Cardiac fibroblast (primary cell): ENCODE measurements around the gene TLE5.

Experiments used
- DNase-seq, 2 donors: peaks; one replicate each; pipeline versions ENCODE4 v3.0.0 to v3.0.0-alpha.2; 2010; ENCODE audit warnings: low read depth in 2 of 2
- H3K4me3 ChIP-seq, 2 donors: replicated peaks in 1 of 2; 1 replicate in 1 of 2; 2 replicates in 1 of 2; pipeline ENCODE4 v1.5.1; 2011; ENCODE audit warnings: low read depth in 2 of 2, low read length in 2 of 2, mild to moderate bottlenecking in 2 of 2, moderate library complexity in 1 of 2
- CTCF ChIP-seq: IDR thresholded peaks from one replicate; pipeline ENCODE4 v1.5.1; 2011; ENCODE audit warnings: low read depth, mild to moderate bottlenecking, low read length, inconsistent platforms

Gene TLE5

DNA sequence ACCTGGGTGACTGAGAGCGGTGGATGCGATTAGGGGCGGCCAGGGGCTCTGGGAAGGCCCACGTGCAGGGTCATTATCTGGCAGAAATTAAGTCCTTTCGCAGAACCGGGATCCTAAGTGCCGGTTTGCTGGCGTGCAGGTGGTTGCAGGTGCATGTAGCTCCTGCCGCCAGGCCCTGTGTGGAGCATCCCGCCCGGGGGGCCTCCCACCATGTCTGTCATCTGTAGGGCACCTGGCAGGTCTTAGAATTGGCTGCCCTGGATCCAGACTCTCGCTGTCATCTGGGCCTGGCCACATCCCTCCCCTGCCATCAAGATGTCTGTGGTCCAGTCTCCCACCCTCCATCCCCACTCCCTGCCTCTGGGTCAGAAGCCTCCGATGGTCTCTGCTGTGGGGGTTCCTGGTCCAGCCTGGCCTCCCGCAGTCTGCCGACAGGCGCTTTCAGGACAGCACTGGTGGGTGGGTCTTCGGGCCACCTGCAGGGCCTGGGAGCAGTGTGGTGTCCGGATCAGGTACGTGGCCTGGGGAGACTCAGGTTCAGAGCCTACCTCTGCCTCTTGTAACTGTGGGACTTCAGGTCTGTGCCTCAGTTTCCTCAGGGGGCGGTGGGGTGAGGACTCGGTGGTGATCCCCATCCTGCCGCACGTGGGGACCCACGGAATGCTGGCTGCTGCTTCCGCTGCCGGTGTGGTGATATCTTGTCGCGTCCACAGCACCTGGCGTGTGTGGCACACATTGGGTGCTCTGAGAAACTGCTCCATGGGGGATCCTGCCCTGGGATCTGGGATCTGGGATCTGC is 37.3 kb upstream of the TLE5 start:
- TF ChIP-seq CTCF = no peak
- H3K4me3 ChIP-seq = no peak overlapping the region
- DNase-seq = no peak

DNA sequence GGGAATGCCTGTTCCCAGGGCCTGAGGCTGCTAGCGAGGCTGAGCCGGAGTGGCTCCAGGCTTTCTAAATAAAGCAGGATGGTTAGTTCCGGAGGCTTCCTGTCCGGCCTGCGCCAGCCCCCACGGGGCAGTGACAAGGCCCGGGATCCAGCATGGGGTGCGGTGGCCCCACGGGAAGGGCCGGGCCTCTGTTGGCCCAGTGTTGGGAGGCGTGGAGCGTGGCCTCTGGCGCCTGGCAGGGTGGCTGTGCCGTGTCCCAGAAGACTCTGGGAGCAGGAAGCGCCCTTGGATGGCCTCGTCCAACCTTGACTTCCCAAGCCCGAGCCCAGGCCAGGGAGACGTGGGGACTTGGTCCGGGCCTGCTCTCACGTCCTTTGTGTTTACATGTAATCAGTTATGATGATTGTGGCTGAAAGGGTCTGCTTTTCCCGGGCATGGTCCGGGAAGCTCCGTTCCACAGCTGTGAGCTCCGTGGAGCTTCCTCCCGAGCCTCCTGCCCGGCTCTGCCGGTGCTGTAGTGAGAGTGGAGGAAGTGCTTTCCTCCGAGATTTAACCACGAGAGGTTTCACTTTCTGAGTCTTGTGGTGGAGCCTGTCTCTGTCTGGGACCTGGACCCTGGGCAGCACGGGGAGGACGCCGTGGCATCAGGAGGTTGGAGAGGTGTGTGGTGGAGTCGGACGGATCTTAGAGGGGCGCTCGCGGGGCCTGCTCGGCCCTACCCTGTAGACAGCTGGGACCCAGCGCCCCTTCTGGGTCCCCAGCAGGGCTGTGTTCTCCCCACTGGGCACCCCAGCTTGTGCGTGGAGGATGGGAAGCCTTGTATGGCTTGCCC is 36.4 kb upstream of the TLE5 start:
- TF ChIP-seq CTCF = no peak

DNA sequence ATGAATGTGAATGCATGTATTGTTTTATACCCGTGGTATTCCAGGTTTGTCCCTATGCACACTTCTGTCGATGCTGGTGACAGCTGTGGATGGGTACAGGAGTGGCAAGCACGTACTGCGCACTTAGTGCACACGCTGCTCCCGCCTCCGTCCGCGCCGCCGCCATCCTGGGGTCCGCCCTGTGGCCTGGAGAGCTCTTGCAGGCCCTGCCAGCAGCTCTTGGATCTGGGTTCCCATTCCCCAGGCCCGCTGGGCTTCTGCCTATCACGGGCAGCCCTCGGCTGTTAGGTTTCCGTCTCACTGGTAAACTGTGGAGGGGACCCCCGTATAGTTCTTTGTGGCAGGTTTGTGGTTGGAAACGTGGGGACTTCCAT is 35.8 kb upstream of the TLE5 start:
- peak; percentile 23 for TF ChIP-seq CTCF
- peak in 1 of 2 donors; percentile 59 for DNase-seq
- H3K4me3 ChIP-seq = peak overlapping the region; percentile 21 to 98

More for the DNA sequence above, 36.4 kb upstream of the TLE5 start:
- peak; percentile 44 to 49 for DNase-seq
- peak overlapping the region; percentile 21 to 98 for H3K4me3 ChIP-seq

DNA sequence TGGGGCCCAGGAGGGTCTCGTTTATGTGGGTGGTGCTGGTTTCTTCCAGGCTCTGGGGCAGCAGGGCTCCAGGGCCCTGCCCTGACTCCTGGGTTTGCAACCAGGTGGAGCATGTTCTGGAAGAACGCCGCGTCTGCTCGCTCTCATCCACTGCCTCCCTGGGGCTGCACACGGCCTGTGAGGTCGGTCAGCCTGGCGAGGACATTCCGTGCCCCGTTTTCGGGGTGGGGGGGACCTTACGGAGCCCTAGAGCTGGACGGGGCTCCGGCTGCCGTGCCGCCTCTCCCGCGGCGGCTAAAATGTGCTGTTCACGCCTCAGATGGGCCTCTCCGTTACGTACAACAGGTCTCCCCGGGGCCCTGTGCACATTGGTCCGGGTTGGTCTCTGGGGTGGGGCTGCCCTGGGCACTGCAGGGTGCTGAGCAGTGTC is 35.2 kb upstream of the TLE5 start:
- no peak for DNase-seq
- TF ChIP-seq CTCF = no peak
- H3K4me3 ChIP-seq = peak overlapping the region in 1 of 2 donors; percentile 98

- H3K4me3 ChIP-seq = peak overlapping the region in 1 of 2 donors; percentile 98
- no peak for TF ChIP-seq CTCF
- no peak for DNase-seq
These were observed 34.6 kb upstream of the TLE5 start for GRCh38 chr19:3096902-3097326.

- no peak for DNase-seq
- H3K4me3 ChIP-seq = peak overlapping the region; percentile 97 to 98
- TF ChIP-seq CTCF = no peak
These were observed 34.1 kb upstream of the TLE5 start for GRCh38 chr19:3096267-3096901.
